D341Med (cell line): ENCODE data around the gene KRI1.

Experiments used
- DNase-seq: peaks from one replicate; pipeline ENCODE4 v3.0.0; 2012; ENCODE audit warnings: low spot score

The KRI1 gene

DNA sequence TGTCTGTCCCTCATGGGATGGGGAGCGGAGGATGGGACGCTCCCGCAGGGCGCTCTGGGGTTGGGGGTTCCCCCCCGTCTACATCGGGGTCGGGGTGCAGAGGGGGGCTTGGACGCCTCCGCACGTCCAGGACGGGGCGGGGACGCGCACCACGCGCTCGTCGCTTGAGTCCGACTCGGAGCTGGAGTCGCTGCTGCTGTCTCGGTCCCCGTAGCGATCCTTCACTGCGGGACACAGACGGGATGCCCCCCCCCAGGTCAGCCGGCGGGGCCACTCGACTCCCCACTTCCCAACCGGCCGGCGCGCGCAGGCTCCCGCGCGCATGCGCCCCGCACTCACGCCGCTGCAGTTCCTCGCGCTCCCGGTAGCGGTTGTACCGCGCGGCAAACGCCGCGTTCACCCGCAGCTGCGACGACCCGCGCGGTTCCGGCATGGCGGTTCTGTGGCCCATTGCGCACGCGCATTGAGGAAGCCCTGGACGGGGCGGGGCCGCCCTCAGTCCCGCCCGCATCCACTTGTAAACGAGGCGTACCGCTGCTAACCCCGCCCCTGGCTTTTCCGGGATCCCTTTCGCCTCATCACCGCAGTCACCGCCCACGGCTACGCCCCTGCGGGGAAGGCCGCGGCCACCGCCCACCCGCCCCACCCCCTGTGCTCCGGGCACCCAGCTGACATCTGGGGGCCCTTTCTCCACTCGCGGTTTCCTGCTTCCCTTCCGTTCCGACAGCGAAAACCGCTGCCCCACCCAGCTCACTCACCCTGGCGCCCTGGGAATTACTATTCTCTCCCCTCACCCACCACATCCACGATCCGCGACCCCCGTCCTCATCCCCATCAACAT lies at the start of gene KRI1:
KRI1 (minus strand) TSS at position 444 of the 841 bp plus-strand sequence; CDS start at position 433, 11 bp downstream.
- peak; percentile 98 for DNase-seq

DNA sequence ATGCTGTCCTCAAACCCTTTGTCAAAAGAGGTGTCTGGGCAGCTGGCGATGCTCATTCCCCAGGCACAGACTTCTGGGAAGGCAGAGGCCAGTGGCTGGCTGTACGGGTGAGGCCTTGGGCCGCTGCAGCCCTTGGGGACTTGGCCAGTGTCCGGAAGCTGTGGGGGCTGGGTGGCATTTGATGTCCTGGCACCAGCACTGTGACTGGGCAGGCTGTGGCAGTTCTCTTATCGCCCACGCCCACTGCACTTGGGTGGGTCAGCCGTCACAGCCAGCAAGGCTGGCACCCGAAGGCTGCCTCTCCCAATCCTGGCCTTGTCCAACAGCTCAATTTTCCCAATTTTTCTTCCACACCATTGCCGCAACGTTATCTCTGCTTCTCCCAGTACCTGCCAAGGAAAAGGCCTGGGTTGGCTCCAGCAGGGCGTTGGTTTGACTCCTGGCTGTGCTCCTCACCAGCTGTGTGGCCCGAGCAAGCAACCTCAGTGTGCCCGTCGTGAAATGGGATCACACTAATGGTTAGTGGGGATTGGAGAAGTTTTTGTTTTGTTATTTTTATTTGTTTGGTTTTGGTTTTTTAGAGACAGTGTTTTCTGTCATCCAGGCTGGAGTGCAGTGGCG lies 46.8 kb upstream of the KRI1 start:
- no peak for DNase-seq

GRCh38 chr19:10611907-10612306 lies 46.1 kb upstream of the KRI1 start:
- peak; percentile 72 for DNase-seq

DNA sequence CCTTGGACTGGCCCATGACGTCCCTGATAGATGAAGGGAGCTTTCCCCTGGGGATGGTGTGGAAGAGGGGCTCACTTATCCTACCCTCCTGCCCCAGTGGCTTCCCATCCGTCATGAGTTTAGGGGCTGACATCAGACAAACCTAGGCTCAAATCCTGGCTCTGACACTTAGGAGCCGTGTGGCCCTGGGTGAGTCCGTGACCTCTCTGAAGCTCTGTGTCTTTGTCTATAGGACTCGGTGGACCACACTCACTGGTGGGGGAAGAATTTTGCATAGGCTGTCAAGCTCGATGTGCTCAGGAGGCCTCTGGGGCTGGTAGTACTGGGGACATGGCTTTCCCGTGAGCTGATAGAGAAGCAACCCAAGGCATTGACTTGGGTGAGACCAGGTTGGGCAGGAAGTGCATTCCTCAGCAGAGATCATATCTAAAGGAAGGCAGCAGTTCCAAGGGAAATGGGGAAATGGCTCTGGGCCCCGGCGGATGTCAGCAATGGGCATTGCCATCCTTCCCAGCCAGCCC lies 38.7 kb upstream of the KRI1 start:
- DNase-seq, result no peak

- DNase-seq, result no peak
Observed at GRCh38 chr19:10603873-10604459, 38.2 kb upstream of the KRI1 start.

DNA sequence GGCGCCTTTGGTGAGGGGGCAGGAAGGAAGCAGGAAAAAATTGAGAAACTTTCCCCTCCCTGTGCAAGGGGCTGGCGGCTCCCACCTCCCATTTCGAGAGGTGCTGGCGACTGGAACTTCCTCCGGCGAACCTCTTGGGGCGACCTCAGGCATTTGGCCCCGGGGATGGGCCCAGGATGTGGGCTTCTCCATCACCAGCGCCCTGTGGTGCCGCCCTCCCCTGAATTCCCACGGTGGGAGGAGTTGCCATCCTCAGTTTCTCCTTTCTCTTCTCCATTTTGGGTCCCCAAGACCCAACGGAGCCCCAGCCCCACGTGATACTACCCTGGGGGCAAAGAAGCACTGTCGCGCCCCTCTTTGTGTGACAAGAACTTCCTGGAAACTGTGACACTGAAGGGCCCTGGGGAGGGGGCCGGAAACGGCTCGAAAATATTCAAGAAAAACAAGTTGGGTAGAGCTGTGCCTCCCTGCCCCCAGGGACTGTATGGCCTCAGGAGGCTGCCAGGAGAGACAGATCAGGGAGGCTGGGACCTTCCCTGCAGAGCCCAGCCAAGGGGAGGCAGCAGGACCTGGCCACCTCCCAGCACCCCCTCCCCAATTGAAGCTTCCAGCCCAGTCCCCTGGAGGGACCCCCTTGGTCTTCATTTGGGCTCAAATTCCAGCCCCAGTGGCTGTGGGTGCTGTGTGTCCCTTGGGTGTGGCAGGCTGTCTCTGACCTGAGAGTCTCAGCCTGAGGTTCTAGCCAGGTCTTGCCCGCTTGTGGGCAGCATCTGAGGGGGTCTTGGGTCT lies 37.5 kb upstream of the KRI1 start:
- DNase-seq, result peak; percentile 48

GRCh38 chr19:10602330-10603083 lies 36.7 kb upstream of the KRI1 start:
- DNase-seq, result peak; percentile 99

GRCh38 chr19:10601999-10602329 lies 36.2 kb upstream of the KRI1 start:
- DNase-seq, result no peak

DNA sequence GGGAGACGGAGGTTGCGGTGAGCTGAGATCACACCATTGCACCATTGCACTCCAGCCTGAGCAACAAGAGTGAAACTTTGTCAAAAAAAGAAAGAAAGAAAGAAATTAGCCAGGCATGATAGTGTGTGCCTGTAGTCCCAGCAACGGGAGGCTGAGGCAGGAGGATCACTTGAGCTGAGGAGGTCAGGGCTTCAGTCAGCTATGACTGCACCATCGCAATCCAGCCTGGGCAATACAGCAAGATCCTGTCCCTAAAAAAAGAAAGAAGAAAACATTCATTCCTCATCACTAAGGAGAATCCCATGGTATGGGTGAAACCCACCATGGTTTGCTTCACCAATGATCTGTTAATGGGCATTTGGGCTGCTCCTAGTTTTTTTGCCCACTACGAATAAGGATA lies 34.3 kb upstream of the KRI1 start:
- DNase-seq, result no peak

- no peak for DNase-seq
Observed at GRCh38 chr19:10593820-10594637, 28.2 kb upstream of the KRI1 start.

DNA sequence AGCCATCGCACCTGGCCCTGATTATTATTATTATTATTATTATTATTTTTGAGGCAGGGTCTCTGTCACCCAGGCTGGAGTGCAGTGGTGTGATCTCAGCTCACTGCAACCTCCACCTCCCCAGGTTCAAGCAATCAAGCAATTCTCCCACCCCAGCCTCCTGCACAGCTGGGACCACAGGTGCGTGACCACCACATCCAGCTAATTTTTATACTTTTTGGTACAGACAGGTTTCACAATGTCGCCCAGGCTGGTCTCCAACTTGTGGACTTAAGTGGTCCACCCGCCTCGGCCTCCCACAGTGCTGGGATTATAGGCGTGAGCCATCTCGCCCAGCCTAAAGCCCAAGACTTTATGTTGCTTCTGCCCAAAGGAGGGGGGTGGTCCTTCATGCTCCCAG lies 27.3 kb upstream of the KRI1 start:
- DNase-seq, result no peak

DNA sequence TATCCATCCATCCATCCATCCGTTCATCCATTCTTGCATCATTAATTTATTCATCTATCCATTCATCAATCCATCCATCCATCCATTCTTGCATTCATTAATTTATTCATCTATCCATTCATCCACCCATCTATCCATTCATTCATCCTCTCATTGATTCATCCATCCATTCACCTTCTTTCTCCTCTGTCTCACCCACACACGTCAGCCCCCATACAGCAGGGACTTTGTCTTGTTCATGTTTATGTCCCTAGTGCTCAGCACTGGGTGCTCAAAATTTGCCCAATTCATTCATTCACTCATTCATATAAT lies 22.0 kb upstream of the KRI1 start:
- DNase-seq, result no peak

- DNase-seq, result no peak
Observed at GRCh38 chr19:10587022-10587838, 21.4 kb upstream of the KRI1 start, which contains the start of gene AP1M2. Gene AP1M2, minus strand, starts transcription at chr19:10587312. Its CDS starts 81 bp downstream, at chr19:10587231.

DNA sequence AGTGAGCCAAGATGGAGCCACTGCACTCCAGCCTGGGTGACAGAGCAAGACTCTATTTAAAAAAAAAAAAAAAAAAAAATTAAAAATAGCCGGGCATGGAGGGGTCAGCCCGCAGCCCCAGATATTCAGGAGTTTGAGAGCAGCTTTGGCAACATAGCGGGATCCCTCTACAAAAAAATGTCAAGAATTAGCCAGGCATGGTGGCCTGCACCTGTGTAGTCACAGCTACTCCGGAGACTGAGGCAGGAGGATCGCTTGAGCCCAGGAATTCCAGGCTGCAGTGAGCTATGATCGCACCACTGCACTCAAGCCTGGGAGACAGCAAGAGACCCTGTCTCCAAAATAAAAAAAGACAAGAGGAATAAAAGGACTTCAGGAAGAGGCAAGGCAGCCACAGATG lies 20.6 kb upstream of the KRI1 start:
- no peak for DNase-seq

GRCh38 chr19:10583036-10583776 lies 17.4 kb upstream of the KRI1 start:
- DNase-seq, result no peak

DNA sequence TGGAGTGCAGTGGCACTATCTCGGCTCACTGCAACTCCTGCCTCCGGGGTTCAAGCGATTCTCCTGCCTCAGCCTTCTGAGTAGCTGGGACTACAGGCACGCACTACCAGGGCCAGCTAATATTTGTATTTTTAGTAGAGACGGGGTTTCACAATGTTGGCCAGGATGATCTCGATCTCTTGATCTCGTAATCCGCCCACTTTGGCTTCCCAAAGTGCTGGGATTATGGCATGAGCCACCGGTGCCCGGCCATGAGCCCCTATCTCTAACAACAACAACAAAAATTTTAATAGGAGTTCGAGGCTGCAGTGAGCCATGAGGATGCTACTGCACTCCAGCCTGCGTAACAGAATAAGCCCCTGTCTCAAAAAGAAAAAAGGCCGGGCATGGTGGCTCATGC lies 16.3 kb upstream of the KRI1 start:
- no peak for DNase-seq

GRCh38 chr19:10580979-10581631 lies 15.3 kb upstream of the KRI1 start:
- DNase-seq, result peak; percentile 87

DNA sequence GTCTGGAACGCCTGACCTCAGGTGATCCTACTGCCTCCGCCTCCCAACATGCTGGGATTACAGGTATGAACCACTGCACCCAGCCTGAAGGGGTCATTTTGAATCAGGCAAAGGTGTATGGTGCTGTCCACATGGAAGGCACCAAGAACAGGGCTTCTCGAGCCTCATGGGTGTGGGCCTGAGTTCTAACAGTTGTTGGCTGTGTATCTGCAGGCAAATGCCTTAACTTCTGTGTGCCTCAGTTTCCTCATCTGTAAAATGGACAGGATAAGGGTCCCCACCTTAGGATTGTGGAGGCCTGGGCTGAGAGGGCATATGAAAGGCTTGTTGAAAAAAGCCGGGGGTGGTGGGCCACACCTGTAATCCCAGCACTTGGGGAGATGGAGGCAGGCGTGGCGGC lies 12.1 kb upstream of the KRI1 start:
- DNase-seq, result no peak
